GM19438 (cell line): Measurements from ENCODE around the gene JUP.
"Not testable (repeated sequence)": the region's sequence is repeated elsewhere in the genome, so short reads cannot be mapped to it uniquely, and the experiment has no call there.

ENCODE experiments used
- ATAC-seq: cut with Tn5 transposase; IDR thresholded peaks from one replicate; pipeline ENCODE4 v1.9.1; 2021; ENCODE audit warnings: low read depth; ENCODE audit not compliant: unreplicated experiment

JUP gene

GRCh38 chr17:41782142-41782541 lies 4.4 kb downstream of the JUP start:
- ATAC-seq: no peak

- no peak for ATAC-seq
Observed at GRCh38 chr17:41781404-41782110, 5.0 kb downstream of the JUP start.

GRCh38 chr17:41779954-41780353 lies 6.6 kb downstream of the JUP start:
- ATAC-seq: no peak

GRCh38 chr17:41777574-41778188 lies 8.8 kb downstream of the JUP start:
- no peak for ATAC-seq

GRCh38 chr17:41777157-41777573 lies 9.3 kb downstream of the JUP start:
- ATAC-seq: no peak

GRCh38 chr17:41776262-41776900 lies 10.1 kb downstream of the JUP start:
- not testable (repeated sequence) for ATAC-seq

GRCh38 chr17:41775394-41776226 lies 10.9 kb downstream of the JUP start:
- no peak for ATAC-seq

GRCh38 chr17:41773731-41774193 lies 12.7 kb downstream of the JUP start:
- ATAC-seq: no peak

GRCh38 chr17:41773190-41773588 lies 13.3 kb downstream of the JUP start:
- no peak for ATAC-seq

GRCh38 chr17:41772586-41773189 lies 13.8 kb downstream of the JUP start:
- no peak for ATAC-seq

- ATAC-seq: no peak
Observed at GRCh38 chr17:41772218-41772585, 14.3 kb downstream of the JUP start.

- no peak for ATAC-seq
Observed at GRCh38 chr17:41771389-41772206, 14.9 kb downstream of the JUP start.

GRCh38 chr17:41769985-41770384 lies 16.5 kb downstream of the JUP start:
- no peak for ATAC-seq

GRCh38 chr17:41769346-41769862 lies 17.1 kb downstream of the JUP start:
- ATAC-seq: no peak

GRCh38 chr17:41768682-41769288 lies 17.7 kb downstream of the JUP start:
- no peak for ATAC-seq

- no peak for ATAC-seq
Observed at GRCh38 chr17:41767324-41768042, 19.0 kb downstream of the JUP start.

- no peak for ATAC-seq
Observed at GRCh38 chr17:41766135-41766534, 20.4 kb downstream of the JUP start.

GRCh38 chr17:41763327-41763726 lies 23.2 kb downstream of the JUP start:
- ATAC-seq: no peak
